Kidney epithelial cell (primary cell): ENCODE results near the gene BTBD16. TPM values are rescaled to one million over a fixed set of nuclear protein-coding genes. Genes with fewer than 3 reads are reported as not detected.

ENCODE experiments used
- DNase-seq: peaks from one replicate; pipeline ENCODE4 v3.0.0-alpha.2; 2010; ENCODE audit warnings: low read depth
- H3K27me3 ChIP-seq: 2 replicates; pipeline ENCODE4 v1.6.0; 2011; ENCODE audit warnings: low read length; ENCODE audit not compliant: control insufficient read depth, insufficient read depth
- H3K36me3 ChIP-seq: 2 replicates; pipeline ENCODE4 v1.5.1; 2011; ENCODE audit warnings: low read length; ENCODE audit not compliant: control insufficient read depth, insufficient read depth
- H3K4me3 ChIP-seq: 2 replicates; pipeline ENCODE4 v1.5.1; 2011; ENCODE audit warnings: low read depth, mild to moderate bottlenecking, control low read depth, low read length
- CTCF ChIP-seq: IDR thresholded peaks from 2 replicates; pipeline ENCODE4 v1.5.1; 2011; ENCODE audit warnings: mild to moderate bottlenecking, moderate library complexity, low read length, control low read depth, inconsistent platforms; ENCODE audit not compliant: insufficient read depth, poor library complexity, severe bottlenecking
- total RNA-seq: library from RNA; depleted of rRNA; stranded (reverse); fragments of >200 nt; gene quantifications from 2 replicates; pipeline ENCODE4 v1.2.3, GENCODE V29; 2015

BTBD16 gene
- total RNA-seq, 1 donor from 2014 or later, result 2.0 TPM

DNA sequence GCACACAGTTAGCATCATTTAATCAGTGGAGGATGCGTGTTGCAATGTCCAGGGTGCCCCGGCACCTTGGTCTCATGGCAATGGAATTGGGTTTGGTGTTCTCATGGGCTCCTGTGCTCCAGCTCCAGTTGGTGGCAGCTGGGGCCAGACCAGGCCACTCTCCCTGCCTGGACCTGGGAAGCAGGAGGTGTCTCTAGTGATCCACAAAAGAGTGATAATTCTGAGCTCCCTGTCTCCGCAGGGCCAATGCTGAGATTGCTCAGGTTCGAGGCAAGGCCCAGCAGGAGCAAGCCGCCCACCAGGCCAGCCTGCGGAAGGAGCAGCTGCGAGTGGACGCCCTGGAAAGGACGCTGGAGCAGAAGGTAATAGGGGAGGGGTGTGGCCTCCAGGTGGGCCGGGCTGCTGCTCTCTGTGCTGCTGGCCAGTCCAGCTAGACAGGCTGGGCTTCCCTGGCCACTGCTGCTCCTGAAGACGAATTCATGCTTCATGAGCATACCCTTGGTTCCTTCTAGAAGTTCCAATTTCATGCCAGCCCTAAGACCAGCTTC lies 21.7 kb upstream of the BTBD16 start:
- TF ChIP-seq CTCF, result no peak
- no peak for DNase-seq
- Histone ChIP-seq H3K36me3 (no peaks in the 10 kb centered on the region), H3K4me3 (no peak overlapping the region), H3K27me3 (no peaks in the 10 kb centered on the region)

DNA sequence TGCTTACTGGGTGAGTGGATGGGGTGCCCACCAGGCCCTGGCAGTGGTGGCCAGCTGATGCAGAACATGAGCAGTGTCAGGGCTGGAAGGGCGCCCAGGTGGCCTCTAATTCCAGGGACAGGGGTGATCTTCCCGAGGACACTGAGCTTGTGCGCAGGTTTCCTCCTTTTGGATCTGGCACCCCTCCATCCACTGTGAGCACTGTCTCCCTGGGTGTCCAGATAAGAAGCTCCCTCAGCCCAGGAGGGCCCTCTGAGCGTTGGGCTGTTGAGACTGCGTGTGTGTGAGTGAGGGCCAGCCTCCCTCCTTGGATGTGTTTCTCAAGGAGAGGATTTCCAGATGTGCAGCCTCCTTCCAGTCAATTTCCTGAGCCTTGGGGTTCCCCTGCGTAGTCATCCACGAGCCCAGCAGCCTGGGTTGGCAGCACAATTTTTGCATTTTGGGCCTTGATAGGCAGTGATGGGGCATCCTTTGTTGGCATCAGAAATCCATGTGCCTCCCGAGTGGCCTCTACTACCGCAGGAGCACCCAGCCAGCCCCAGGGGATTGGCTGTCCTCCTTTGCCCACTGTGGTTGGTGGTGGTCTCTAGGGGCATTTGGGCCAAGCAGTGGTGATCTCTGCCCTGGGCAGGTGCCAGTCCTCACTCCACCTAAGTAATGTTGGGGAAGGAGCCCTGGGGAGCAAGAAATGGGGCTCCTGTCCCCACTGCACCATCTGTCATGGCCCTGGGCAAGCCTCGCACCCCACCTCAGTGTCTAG lies 20.9 kb upstream of the BTBD16 start:
- no peaks in the 10 kb centered on the region for H3K27me3 ChIP-seq
- DNase-seq, result no peak
- no peak overlapping the region for H3K4me3 ChIP-seq

GRCh38 chr10:122251459-122252255 lies 19.4 kb upstream of the BTBD16 start:
- no peak for TF ChIP-seq CTCF
- DNase-seq, result no peak
- H3K4me3 ChIP-seq, result no peak overlapping the region
- H3K36me3 ChIP-seq, result no peaks in the 10 kb centered on the region
- H3K27me3 ChIP-seq, result no peaks in the 10 kb centered on the region

More for the DNA sequence above, 20.9 kb upstream of the BTBD16 start:
- no peak for TF ChIP-seq CTCF
- no peaks in the 10 kb centered on the region for H3K36me3 ChIP-seq

DNA sequence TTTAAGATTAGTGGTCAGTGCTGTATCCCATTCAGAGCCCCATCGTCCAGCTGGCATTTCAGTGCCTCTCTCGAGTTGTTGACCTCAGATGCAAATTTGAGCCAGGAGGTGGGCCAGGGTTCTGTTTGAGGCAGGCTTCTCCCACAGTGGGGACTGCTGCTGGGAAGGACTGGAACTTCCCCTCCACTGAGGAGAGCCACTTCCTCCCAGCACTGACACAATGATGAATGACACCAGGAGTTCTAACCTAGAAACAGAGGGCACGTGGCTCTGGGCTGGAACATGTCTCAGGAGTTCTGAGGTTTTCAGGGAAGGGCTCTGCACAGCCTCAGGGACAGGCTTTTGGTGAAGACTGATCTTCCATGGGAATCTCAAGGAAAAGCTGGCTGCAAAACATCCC lies 18.3 kb upstream of the BTBD16 start:
- Histone ChIP-seq H3K27me3 (no peaks in the 10 kb centered on the region), H3K4me3 (no peak overlapping the region), H3K36me3 (no peaks in the 10 kb centered on the region)
- no peak for TF ChIP-seq CTCF
- no peak for DNase-seq

- DNase-seq, result no peak
- Histone ChIP-seq H3K27me3 (no peaks in the 10 kb centered on the region), H3K4me3 (no peak overlapping the region), H3K36me3 (no peaks in the 10 kb centered on the region)
- no peak for TF ChIP-seq CTCF
These were observed 17.5 kb upstream of the BTBD16 start for GRCh38 chr10:122253605-122254004.
